ENCODE data around the gene USH2A. TPM values are rescaled to one million over a fixed set of nuclear protein-coding genes. Genes with fewer than 3 reads are reported as not detected.

USH2A gene
- total RNA-seq, 1 experiment from 2014 or later = not detected

DNA sequence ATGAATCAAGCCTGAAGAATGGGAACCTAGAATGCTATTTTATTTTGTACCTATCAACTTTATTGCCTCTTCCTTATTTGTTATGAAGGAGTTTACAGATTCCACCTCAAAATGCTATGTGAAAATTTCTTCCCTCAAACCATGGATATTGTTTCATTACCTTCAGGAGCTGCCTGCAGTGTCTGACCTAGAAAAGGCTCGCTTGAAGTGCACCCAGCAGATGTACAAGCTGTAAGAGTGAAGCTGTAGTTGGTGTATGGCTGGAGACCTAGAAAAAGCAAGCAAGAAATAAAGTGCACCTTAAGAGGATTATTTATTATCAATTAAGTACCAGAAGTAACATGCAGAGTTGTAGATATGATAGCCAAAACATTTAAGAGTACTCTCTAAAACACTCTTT, 656.7 kb downstream of the USH2A start:
- intact Hi-C loops (cut with micrococcal nuclease) = no loop called here
- CTCF ChIA-PET = no interaction called here
- no peaks in the 10 kb centered on the region for H3K9me2 ChIP-seq (ENCODE audit: insufficient read depth)

DNA sequence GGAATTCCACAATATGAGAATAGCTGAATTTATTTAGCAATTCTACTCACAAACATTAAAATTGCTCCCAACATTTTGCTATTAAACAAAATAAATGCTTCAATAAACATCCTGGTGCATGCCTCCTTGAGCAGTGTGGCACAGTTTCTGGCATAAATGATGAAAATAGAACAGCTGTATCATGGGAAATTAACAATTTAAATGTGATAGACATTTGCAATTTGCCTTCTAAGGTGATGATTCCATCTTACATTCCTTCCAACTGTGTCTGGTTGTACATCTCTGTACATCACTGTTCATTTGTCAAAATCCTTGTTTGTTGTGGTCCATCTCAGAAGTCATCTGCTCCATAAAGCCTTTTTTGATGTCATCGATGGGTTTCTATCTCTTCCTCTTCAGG, 657.4 kb downstream of the USH2A start:
- H3K4me1 ChIP-seq (ENCODE audit: control insufficient read depth in 1 of 2, insufficient read depth in 2 of 2, low read length in 2 of 2) = no peaks in the 10 kb centered on the region
- no peaks in the 10 kb centered on the region for H3K36me3 ChIP-seq (ENCODE audit: control insufficient read depth in 1 of 2, insufficient read depth in 2 of 2, low read length in 2 of 2)
- RAD21 ChIA-PET (ENCODE audit: low non-redundant PET in 1 of 2, low total read pairs in 2 of 2, uncharacterized antibody in 2 of 2, unreplicated experiment in 2 of 2) = no interaction called here
- H3K4me3 ChIP-seq (replicated peaks in 1 of 2; ENCODE audit: low read depth in 1 of 2, low read length in 2 of 2) = no peak overlapping the region
- no peaks in the 10 kb centered on the region for H4K20me1 ChIP-seq (ENCODE audit: insufficient read depth)
- H3K9ac ChIP-seq (ENCODE audit: low read length) = no peak overlapping the region
- no peaks in the 10 kb centered on the region for H3K9me2 ChIP-seq (ENCODE audit: insufficient read depth)
- H3K27me3 ChIP-seq (ENCODE audit: insufficient read depth, low read length) = peaks cover 9% of the 10 kb centered on the region
- CTCF ChIA-PET = no interaction called here
- no peak for DNase-seq (ENCODE audit: low read depth, low spot score)
- H3K4me2 ChIP-seq (ENCODE audit: low read length) = no peak overlapping the region
- no peak for ATAC-seq
- POLR2A ChIA-PET = no interaction called here
- intact Hi-C loops (cut with micrococcal nuclease) = no loop called here
- no peak overlapping the region for H3K27ac ChIP-seq (ENCODE audit: low read depth, low read length)
- no peaks in the 10 kb centered on the region for H3K79me2 ChIP-seq (ENCODE audit: insufficient read depth, low read length)
- no TSS peak for BruUV-seq (replicated peaks)
- H3K9me3 ChIP-seq (ENCODE audit: control insufficient read depth in 1 of 2, insufficient read depth in 1 of 2, low read depth in 1 of 2, low read length in 2 of 2) = no peaks in the 10 kb centered on the region
- TF ChIP-seq, protein P1, sequence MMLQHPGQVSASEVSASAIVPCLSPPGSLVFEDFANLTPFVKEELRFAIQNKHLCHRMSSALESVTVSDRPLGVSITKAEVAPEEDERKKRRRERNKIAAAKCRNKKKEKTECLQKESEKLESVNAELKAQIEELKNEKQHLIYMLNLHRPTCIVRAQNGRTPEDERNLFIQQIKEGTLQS (IDR thresholded peaks at IDR 0.05) = no peak
- no peak for TF ChIP-seq POLR2AphosphoS5 (IDR thresholded peaks at IDR 0.05; ENCODE audit: low read depth, low read length)
- H2AFZ ChIP-seq (ENCODE audit: low read depth, low read length, poor library complexity, severe bottlenecking) = no peak overlapping the region

More for the DNA sequence above, 656.7 kb downstream of the USH2A start:
- Histone ChIP-seq H3K36me3 (ENCODE audit: control insufficient read depth in 1 of 2, insufficient read depth in 2 of 2, low read length in 2 of 2) (no peaks in the 10 kb centered on the region), H3K9me3 (ENCODE audit: control insufficient read depth in 1 of 2, insufficient read depth in 1 of 2, low read depth in 1 of 2, low read length in 2 of 2) (no peaks in the 10 kb centered on the region), H3K4me3 (replicated peaks in 1 of 2; ENCODE audit: low read depth in 1 of 2, low read length in 2 of 2) (no peak overlapping the region), H3K9ac (ENCODE audit: low read length) (no peak overlapping the region), H3K4me1 (ENCODE audit: control insufficient read depth in 1 of 2, insufficient read depth in 2 of 2, low read length in 2 of 2) (no peaks in the 10 kb centered on the region), H3K4me2 (ENCODE audit: low read length) (no peak overlapping the region), H4K20me1 (ENCODE audit: insufficient read depth) (no peaks in the 10 kb centered on the region), H3K79me2 (ENCODE audit: insufficient read depth, low read length) (no peaks in the 10 kb centered on the region), H3K27ac (ENCODE audit: low read depth, low read length) (no peak overlapping the region), H3K27me3 (ENCODE audit: insufficient read depth, low read length) (peaks cover 9% of the 10 kb centered on the region), H2AFZ (ENCODE audit: low read depth, low read length, poor library complexity, severe bottlenecking) (no peak overlapping the region)
- ChIA-PET POLR2A (no interaction called here), RAD21 (ENCODE audit: low non-redundant PET in 1 of 2, low total read pairs in 2 of 2, uncharacterized antibody in 2 of 2, unreplicated experiment in 2 of 2) (no interaction called here)
- DNase-seq (ENCODE audit: low read depth, low spot score) (no peak), ATAC-seq (no peak)
- BruUV-seq (replicated peaks) = no TSS peak
- TF ChIP-seq TCF7L2 (IDR thresholded peaks at IDR 0.05; ENCODE audit: borderline replicate concordance, extremely low read depth, insufficient read depth, insufficient read length) = no peak
- TF ChIP-seq, protein P2, sequence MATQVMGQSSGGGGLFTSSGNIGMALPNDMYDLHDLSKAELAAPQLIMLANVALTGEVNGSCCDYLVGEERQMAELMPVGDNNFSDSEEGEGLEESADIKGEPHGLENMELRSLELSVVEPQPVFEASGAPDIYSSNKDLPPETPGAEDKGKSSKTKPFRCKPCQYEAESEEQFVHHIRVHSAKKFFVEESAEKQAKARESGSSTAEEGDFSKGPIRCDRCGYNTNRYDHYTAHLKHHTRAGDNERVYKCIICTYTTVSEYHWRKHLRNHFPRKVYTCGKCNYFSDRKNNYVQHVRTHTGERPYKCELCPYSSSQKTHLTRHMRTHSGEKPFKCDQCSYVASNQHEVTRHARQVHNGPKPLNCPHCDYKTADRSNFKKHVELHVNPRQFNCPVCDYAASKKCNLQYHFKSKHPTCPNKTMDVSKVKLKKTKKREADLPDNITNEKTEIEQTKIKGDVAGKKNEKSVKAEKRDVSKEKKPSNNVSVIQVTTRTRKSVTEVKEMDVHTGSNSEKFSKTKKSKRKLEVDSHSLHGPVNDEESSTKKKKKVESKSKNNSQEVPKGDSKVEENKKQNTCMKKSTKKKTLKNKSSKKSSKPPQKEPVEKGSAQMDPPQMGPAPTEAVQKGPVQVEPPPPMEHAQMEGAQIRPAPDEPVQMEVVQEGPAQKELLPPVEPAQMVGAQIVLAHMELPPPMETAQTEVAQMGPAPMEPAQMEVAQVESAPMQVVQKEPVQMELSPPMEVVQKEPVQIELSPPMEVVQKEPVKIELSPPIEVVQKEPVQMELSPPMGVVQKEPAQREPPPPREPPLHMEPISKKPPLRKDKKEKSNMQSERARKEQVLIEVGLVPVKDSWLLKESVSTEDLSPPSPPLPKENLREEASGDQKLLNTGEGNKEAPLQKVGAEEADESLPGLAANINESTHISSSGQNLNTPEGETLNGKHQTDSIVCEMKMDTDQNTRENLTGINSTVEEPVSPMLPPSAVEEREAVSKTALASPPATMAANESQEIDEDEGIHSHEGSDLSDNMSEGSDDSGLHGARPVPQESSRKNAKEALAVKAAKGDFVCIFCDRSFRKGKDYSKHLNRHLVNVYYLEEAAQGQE (IDR thresholded peaks at IDR 0.05; ENCODE audit: low read depth) = no peak

All from HCT116 (cell line).